Measurements from ENCODE around the gene TMEM9.

DNA sequence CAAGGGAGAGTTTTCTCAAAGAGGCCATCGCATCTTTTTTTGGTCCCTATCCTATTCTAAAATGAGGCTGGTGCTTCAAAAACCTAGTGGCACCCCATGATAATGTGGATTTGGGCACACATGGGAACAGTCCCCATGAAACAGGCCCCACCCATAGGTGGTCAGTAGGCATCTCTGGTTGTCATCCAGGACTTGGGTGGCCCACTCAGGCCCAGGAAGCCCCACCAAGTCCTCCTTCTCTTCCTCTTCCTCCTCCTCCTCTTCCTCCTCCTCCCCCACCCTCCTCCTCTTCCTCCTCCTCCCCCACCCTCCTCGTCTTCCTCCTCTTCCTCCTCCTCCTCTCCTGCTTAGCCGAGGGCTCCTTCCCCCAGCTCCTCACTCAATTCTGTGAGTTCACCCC lies 42.6 kb downstream of the TMEM9 start:
- TF ChIP-seq CTCF (IDR thresholded peaks at IDR 0.05; ENCODE audit: extremely low read depth in 1 of 2, insufficient read depth in 1 of 2, low read depth in 1 of 2, low read length in 2 of 2) (no peak), MYC (IDR thresholded peaks at IDR 0.05; ENCODE audit: low read depth, low read length) (no peak), EZH2 (IDR thresholded peaks at IDR 0.05; ENCODE audit: borderline replicate concordance, low read depth, low read length, severe bottlenecking) (no peak), POLR2A (IDR thresholded peaks at IDR 0.05; ENCODE audit: low read depth, low read length) (no peak), GATA2 (IDR thresholded peaks at IDR 0.05; ENCODE audit: insufficient read depth, insufficient read length, low read depth, low read length) (no peak), POLR2AphosphoS5 (IDR thresholded peaks at IDR 0.05; ENCODE audit: insufficient read depth, low read depth, low read length) (no peak)
- TF ChIP-seq, protein P1, sequence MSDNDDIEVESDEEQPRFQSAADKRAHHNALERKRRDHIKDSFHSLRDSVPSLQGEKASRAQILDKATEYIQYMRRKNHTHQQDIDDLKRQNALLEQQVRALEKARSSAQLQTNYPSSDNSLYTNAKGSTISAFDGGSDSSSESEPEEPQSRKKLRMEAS (IDR thresholded peaks at IDR 0.05; ENCODE audit: insufficient read depth, insufficient read length): no peak
